Nephron (organoid): ENCODE results near the gene CDC42SE2.
"Not testable (repeated sequence)": the region's sequence is repeated elsewhere in the genome, so short reads cannot be mapped to it uniquely, and the experiment has no call there.

Source experiments
- H3K27ac Mint-ChIP-seq, 3 experiments: 2 replicates each; pipeline ENCODE4 v1.8.0; 2020; ENCODE audit warnings: mixed read lengths in 3 of 3, mild to moderate bottlenecking in 2 of 3, moderate library complexity in 1 of 3
- H3K27me3 Mint-ChIP-seq: 2 replicates; pipeline ENCODE4 v1.8.0; 2021; ENCODE audit warnings: low read depth, mild to moderate bottlenecking, moderate library complexity, mixed read lengths
- H3K36me3 Mint-ChIP-seq: 2 replicates; pipeline ENCODE4 v1.8.0; 2020; ENCODE audit warnings: low read depth, mixed read lengths
- H3K4me1 Mint-ChIP-seq: 2 replicates; pipeline ENCODE4 v1.8.0; 2020; ENCODE audit warnings: mixed read lengths
- H3K4me3 Mint-ChIP-seq, 3 experiments: 2 replicates each; pipeline ENCODE4 v1.8.0; 2020; ENCODE audit warnings: mild to moderate bottlenecking in 3 of 3, mixed read lengths in 3 of 3, moderate library complexity in 2 of 3
- H3K9me3 Mint-ChIP-seq: 2 replicates; pipeline ENCODE4 v1.8.0; 2020; ENCODE audit warnings: mixed read lengths
- CTCF ChIP-seq, 3 experiments: fragments of 200-600 bp; sonication (generic); IDR thresholded peaks; one replicate each; pipeline ENCODE4 v1.5.0; 2021; ENCODE audit warnings: antibody characterized with exemption in 3 of 3; ENCODE audit not compliant: unreplicated experiment in 3 of 3

Gene CDC42SE2

GRCh38 chr5:131329286-131329560 lies 65.4 kb downstream of the CDC42SE2 start:
- peaks cover 19% of the 10 kb centered on the region for H3K4me1 Mint-ChIP-seq
- no peak for TF ChIP-seq CTCF (IDR thresholded peaks at IDR 0.05; ENCODE audit: unreplicated experiment in 3 of 3)
- H3K36me3 Mint-ChIP-seq = peaks cover 26% of the 10 kb centered on the region
- no peak overlapping the region for H3K27ac Mint-ChIP-seq
- peaks cover 9% of the 10 kb centered on the region for H3K9me3 Mint-ChIP-seq
- no peaks in the 10 kb centered on the region for H3K27me3 Mint-ChIP-seq
- H3K4me3 Mint-ChIP-seq = no peak overlapping the region

GRCh38 chr5:131330031-131330430 lies 66.2 kb downstream of the CDC42SE2 start:
- no peak overlapping the region for H3K4me3 Mint-ChIP-seq
- H3K36me3 Mint-ChIP-seq = peaks cover 34% of the 10 kb centered on the region
- H3K9me3 Mint-ChIP-seq = peaks cover 16% of the 10 kb centered on the region
- H3K27ac Mint-ChIP-seq = no peak overlapping the region
- H3K27me3 Mint-ChIP-seq = no peaks in the 10 kb centered on the region
- H3K4me1 Mint-ChIP-seq = peaks cover 13% of the 10 kb centered on the region
- TF ChIP-seq CTCF (IDR thresholded peaks at IDR 0.05; ENCODE audit: unreplicated experiment in 3 of 3) = no peak

GRCh38 chr5:131335756-131336155 lies 71.9 kb downstream of the CDC42SE2 start:
- not testable (repeated sequence) for H3K4me3 Mint-ChIP-seq, H3K4me1 Mint-ChIP-seq, H3K27ac Mint-ChIP-seq, H3K27me3 Mint-ChIP-seq
- Mint-ChIP-seq H3K9me3 (peaks cover 54% of the 10 kb centered on the region), H3K36me3 (peaks cover 73% of the 10 kb centered on the region)

- Mint-ChIP-seq H3K9me3 (peaks cover 62% of the 10 kb centered on the region), H3K36me3 (peaks cover 83% of the 10 kb centered on the region)
- not testable (repeated sequence) for H3K27ac Mint-ChIP-seq, H3K27me3 Mint-ChIP-seq, H3K4me3 Mint-ChIP-seq, H3K4me1 Mint-ChIP-seq
Observed at GRCh38 chr5:131336801-131337200, 72.9 kb downstream of the CDC42SE2 start.

GRCh38 chr5:131337240-131338050 lies 73.6 kb downstream of the CDC42SE2 start:
- Mint-ChIP-seq H3K36me3 (peaks cover 83% of the 10 kb centered on the region), H3K9me3 (peaks cover 62% of the 10 kb centered on the region)
- not testable (repeated sequence) for H3K27ac Mint-ChIP-seq, H3K4me3 Mint-ChIP-seq, H3K4me1 Mint-ChIP-seq, H3K27me3 Mint-ChIP-seq

GRCh38 chr5:131338051-131338453 lies 74.2 kb downstream of the CDC42SE2 start:
- Mint-ChIP-seq H3K4me1 (no peaks in the 10 kb centered on the region), H3K9me3 (peaks cover 65% of the 10 kb centered on the region), H3K36me3 (peaks cover 85% of the 10 kb centered on the region), H3K27me3 (no peaks in the 10 kb centered on the region), H3K4me3 (no peak overlapping the region), H3K27ac (no peak overlapping the region)
- TF ChIP-seq CTCF (IDR thresholded peaks at IDR 0.05; ENCODE audit: unreplicated experiment in 3 of 3) = no peak

- not testable (repeated sequence) for H3K4me1 Mint-ChIP-seq, H3K4me3 Mint-ChIP-seq
Observed at GRCh38 chr5:131344288-131344687, 80.4 kb downstream of the CDC42SE2 start.

GRCh38 chr5:131346204-131346603 lies 82.4 kb downstream of the CDC42SE2 start:
- Mint-ChIP-seq H3K9me3 (peaks cover 59% of the 10 kb centered on the region), H3K36me3 (peaks cover 66% of the 10 kb centered on the region)
- not testable (repeated sequence) for H3K27ac Mint-ChIP-seq, H3K4me3 Mint-ChIP-seq, H3K4me1 Mint-ChIP-seq, H3K27me3 Mint-ChIP-seq

More at GRCh38 chr5:131344288-131344687, 80.4 kb downstream of the CDC42SE2 start:
- H3K27me3 Mint-ChIP-seq, H3K27ac Mint-ChIP-seq: not testable (repeated sequence)
- peaks cover 85% of the 10 kb centered on the region for H3K36me3 Mint-ChIP-seq
- peaks cover 71% of the 10 kb centered on the region for H3K9me3 Mint-ChIP-seq
